Body of pancreas (tissue), 4 donors: ENCODE data around the gene THY1. TPM values are rescaled to one million over a fixed set of nuclear protein-coding genes. Genes with fewer than 3 reads are reported as not detected.
A peak's percentile ranks its signal among the peaks of the same experiment; 100 is the strongest.

ENCODE experiments used
- ATAC-seq: fragments of 150-250 bp; one replicate; pipeline ENCODE4 v1.9.1; 2016
- DNase-seq, 4 donors: peaks; one replicate each; pipeline ENCODE4 v3.0.0-alpha.2; 2019
- H3K27ac ChIP-seq, 4 donors: fragments of 200-600 bp; sonication (generic); 1 replicate in 3 of 4; 2 replicates in 1 of 4; pipeline versions ENCODE4 v1.5.1 to v1.6.1; 2016 to 2019; ENCODE audit warnings: mild to moderate bottlenecking in 1 of 4, mixed read lengths in 1 of 4, moderate library complexity in 1 of 4
- H3K27me3 ChIP-seq, 2 donors: fragments of 200-600 bp; sonication (generic); one replicate each; pipeline ENCODE4 v1.6.0; 2016; ENCODE audit warnings: mild to moderate bottlenecking in 1 of 2
- H3K36me3 ChIP-seq, 2 donors: fragments of 200-600 bp; sonication (generic); replicated peaks in 1 of 2; 2 replicates each; pipeline ENCODE4 v1.5.1; 2016; ENCODE audit warnings: low read depth in 2 of 2; ENCODE audit not compliant: insufficient read depth in 1 of 2
- H3K4me1 ChIP-seq: fragments of 200-600 bp; sonication (generic); one replicate; pipeline ENCODE4 v1.6.0; 2016
- H3K4me3 ChIP-seq, 2 donors: fragments of 200-600 bp; sonication (generic); 1 replicate in 1 of 2; 2 replicates in 1 of 2; pipeline ENCODE4 v1.5.1; 2016 to 2019
- H3K9me3 ChIP-seq, 3 donors: fragments of 200-600 bp; sonication (generic); 1 replicate in 2 of 3; 2 replicates in 1 of 3; pipeline ENCODE4 v1.5.1; 2016
- CTCF ChIP-seq, 7 experiments: fragments of 450-650 bp in 4 of 7; fragments of 200-600 bp in 3 of 7; sonication (generic) in 3 of 7; IDR thresholded peaks; one replicate each; pipeline ENCODE4 v1.5.1; 2016 to 2019; ENCODE audit warnings: antibody characterized with exemption in 7 of 7
- POLR2A ChIP-seq, 3 donors: fragments of 450-650 bp; IDR thresholded peaks; one replicate each; pipeline ENCODE4 v1.6.1; 2016; ENCODE audit warnings: antibody characterized with exemption in 3 of 3, mild to moderate bottlenecking in 2 of 3
- WGBS, 2 donors: methylation state at CpG; one replicate each; pipeline ENCODE4 v1.1.5; 2017; 5-methylcytosine and 5-hydroxymethylcytosine counted together
- intact Hi-C: fragments of 100-400 bp; cut with DNase I; formaldehyde crosslinking; loops from one replicate; pipeline ENCODE4 v1.15.1; 2023
- small RNA-seq: library from RNA; depleted of rRNA; stranded (forward); fragments of <200 nt; gene quantifications from one replicate; pipeline ENCODE3, GENCODE V24; 2016
- total RNA-seq, 2 donors: library from RNA; depleted of rRNA; stranded (reverse); fragments of >200 nt; gene quantifications; one replicate each; pipeline ENCODE4 v1.1.0, GENCODE V29; 2016

The THY1 gene
- total RNA-seq, 2 donors from 2014 or later, result 6.9 to 9.9 TPM

- Histone ChIP-seq H3K9me3 (no peaks in the 10 kb centered on the region), H3K36me3 (no peaks in the 10 kb centered on the region), H3K27me3 (no peaks in the 10 kb centered on the region), H3K4me1 (peaks cover 74% of the 10 kb centered on the region), H3K4me3 (no peak overlapping the region), H3K27ac (peak overlapping the region; percentile 68 to 91 (median 86))
- ATAC-seq, result no peak
- TF ChIP-seq CTCF (IDR thresholded peaks at IDR 0.05) (no peak), POLR2A (IDR thresholded peaks at IDR 0.05) (no peak)
- no peak for DNase-seq
- WGBS, 2 donors, result 67 to 72% methylated on average over 8 to 9 of the region's 9 CpGs
- intact Hi-C loops, result no loop called here
These were observed 55.3 kb downstream of the THY1 start for GRCh38 chr11:119367661-119368120.

Small RNA genes lying within 50 kb of the gene (small RNA-seq; reads per million reads assigned to genes)
- not detected for gene AP003396.4

Other genes with a start within 250 kb of the THY1 start
- gene NHERF4, start 237.7 kb downstream of the THY1 start, total RNA-seq, result 1 to 10 TPM in 1 of 2 donors, not detected in 1; 3.6 TPM
- gene CBL, start 216.8 kb downstream of the THY1 start, total RNA-seq, result 1 to 10 TPM; 3.0 to 6.5 TPM
- 100 to 1,000 TPM in 1 of 2 donors, 10 to 100 TPM in 1; 75.0 to 205 TPM for gene MCAM, start 106.0 kb downstream of the THY1 start, total RNA-seq
- gene RNF26, start 88.6 kb downstream of the THY1 start, total RNA-seq, result 1 to 10 TPM; 5.7 to 9.2 TPM
- 10 to 100 TPM; 28.8 to 54.1 TPM for gene C1QTNF5, start 82.3 kb downstream of the THY1 start, total RNA-seq
- gene MFRP, start 76.5 kb downstream of the THY1 start, total RNA-seq, result under 1 TPM in 1 of 2 donors, not detected in 1; 0.52 TPM
- 10 to 100 TPM in 1 of 2 donors, 1 to 10 TPM in 1; 3.9 to 19.4 TPM for gene USP2, start 41.5 kb downstream of the THY1 start, total RNA-seq